Measurements from ENCODE around the gene BTNL8.

The BTNL8 gene

DNA sequence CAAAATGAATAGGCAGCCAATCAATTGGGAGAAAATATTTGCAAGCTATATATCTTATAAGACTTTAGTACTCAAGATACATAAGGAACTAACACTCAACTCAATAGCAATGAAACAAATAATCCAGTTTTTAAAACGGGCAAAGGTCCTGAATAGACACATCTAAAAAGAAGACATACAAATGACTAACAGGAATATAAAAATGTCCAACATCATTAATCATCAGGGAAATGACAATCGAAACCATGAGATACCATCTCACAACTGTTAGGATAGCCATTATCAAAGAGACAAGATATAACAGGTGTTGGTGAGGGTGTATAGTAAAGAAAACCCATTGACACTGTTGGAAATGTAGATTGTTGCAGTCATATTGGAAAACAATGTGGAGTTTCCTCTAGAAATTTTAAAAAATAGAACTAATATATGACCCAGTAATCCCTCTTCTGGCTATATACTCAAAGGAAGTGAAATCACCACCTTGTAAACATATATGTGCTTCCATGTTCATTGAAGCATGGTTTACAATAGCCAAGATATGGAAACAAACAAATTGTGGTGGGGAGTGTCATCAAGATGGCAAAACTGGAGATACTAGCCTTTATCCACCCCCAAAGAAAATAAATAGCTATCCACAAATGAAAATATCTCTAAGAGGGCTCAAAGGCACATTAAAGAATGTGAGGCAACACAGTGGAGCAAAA is 75.8 kb downstream of the BTNL8 start:
- no peak for DNase-seq

DNA sequence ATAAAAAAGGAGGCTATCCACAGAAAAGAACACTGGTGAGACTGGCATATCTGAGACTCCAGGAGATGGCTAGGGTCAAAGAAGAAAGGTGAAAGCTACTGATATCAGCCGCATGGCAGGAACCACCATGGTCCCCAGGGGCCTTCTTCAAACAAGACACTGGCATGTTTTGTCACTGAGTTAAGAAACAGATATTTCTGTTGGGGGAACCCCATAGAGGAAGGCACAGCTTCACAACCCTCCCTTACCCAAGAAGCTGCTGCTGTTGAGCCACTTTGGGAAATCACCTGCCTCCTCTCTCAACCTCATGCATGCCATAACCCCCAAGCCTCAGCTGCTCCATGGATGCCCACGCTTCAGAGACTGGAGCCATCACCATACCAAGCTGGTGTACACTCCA is 76.4 kb downstream of the BTNL8 start:
- DNase-seq, result no peak

DNA sequence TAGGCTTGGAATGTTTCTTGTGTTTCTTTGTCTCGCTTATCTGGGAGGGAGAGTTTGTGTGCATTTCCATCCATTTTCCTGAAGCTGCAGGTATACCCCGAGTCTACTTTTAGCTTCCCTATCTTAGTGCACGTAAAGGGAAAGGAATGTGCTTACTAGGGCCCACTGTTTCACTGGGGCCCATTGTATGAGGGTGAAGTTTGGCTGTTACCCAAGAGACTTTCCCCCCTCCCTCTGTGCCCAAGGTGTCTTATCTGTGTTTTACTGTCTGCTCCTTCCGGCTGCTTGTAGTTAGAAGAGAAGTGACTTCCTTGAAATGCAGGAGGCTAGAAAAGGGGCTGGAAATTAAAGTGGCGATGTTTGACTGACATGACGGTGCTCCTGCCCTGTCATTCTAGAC is 77.6 kb downstream of the BTNL8 start:
- DNase-seq, result no peak

DNA sequence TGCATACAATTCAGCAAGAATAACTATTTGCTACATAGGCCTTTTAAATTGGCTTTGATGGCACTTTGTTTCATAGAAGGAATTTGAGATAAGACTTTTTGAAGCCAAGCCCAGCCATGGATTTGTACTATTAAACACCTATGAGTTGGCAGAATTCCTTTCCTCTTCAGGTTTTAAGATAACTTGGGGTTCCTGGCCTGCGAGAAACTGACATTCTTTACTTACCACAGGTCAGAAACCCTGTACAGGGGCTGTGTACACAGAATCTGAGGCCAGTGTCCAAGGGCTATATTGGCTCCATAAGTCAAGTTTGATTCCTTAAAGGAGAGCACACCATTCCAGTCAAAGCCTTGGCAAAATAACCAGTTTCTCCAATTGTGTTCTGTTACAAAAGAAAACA is 78.9 kb downstream of the BTNL8 start:
- no peak for DNase-seq

- DNase-seq, result no peak
Observed at GRCh38 chr5:180982008-180982741, 83.2 kb downstream of the BTNL8 start.

- DNase-seq, result no peak
Observed at GRCh38 chr5:180988016-180988415, 89.1 kb downstream of the BTNL8 start.

GRCh38 chr5:180988592-180988991 is 89.6 kb downstream of the BTNL8 start, which contains the start of gene BTNL3:
Gene BTNL3, plus strand, starts transcription at chr5:180988846. Its CDS starts 183 bp downstream, at chr5:180989029.
- no peak for DNase-seq

- DNase-seq, result no peak
Observed at GRCh38 chr5:180990086-180990881, 91.3 kb downstream of the BTNL8 start.

- no peak for DNase-seq
Observed at GRCh38 chr5:180990882-180991242, 91.9 kb downstream of the BTNL8 start.

Data from CD4-positive, alpha-beta T cell treated with Interleukin-17A for 1 hour (primary cell).